Astrocyte of the cerebellum (primary cell): ENCODE measurements around the gene CCM2L.
A peak's percentile ranks its signal among the peaks of the same experiment; 100 is the strongest.
"Not testable (repeated sequence)": the region's sequence is repeated elsewhere in the genome, so short reads cannot be mapped to it uniquely, and the experiment has no call there.

ENCODE experiments used
- DNase-seq: peaks from one replicate; pipeline ENCODE4 v3.0.0-alpha.2; 2011; ENCODE audit warnings: low read depth
- H3K4me3 ChIP-seq: 2 replicates; pipeline ENCODE4 v1.5.1; 2011; ENCODE audit warnings: mild to moderate bottlenecking, low read depth, low read length, moderate library complexity
- CTCF ChIP-seq: IDR thresholded peaks from 2 replicates; pipeline ENCODE4 v1.5.1; 2012; ENCODE audit warnings: low read length, low read depth, moderate library complexity, mild to moderate bottlenecking; ENCODE audit errors: missing control alignments
- in situ Hi-C: cut with HindIII; loops from 2 replicates; pipeline ENCODE4 v1.10.0; 2017; ENCODE audit warnings: low sequenced_read_pairs

The CCM2L gene

GRCh38 chr20:32033316-32033715, 23.1 kb downstream of the CCM2L start:
- H3K4me3 ChIP-seq = no peak overlapping the region
- in situ Hi-C loops = no loop called here
- no peak for TF ChIP-seq CTCF
- no peak for DNase-seq

GRCh38 chr20:32033721-32034120, 23.5 kb downstream of the CCM2L start:
- in situ Hi-C loops, H3K4me3 ChIP-seq, DNase-seq: not testable (repeated sequence)

- in situ Hi-C loops = no loop called here
- DNase-seq = no peak
- H3K4me3 ChIP-seq = no peak overlapping the region
- TF ChIP-seq CTCF = peak; percentile 21
Measured at GRCh38 chr20:32034581-32035425, 24.6 kb downstream of the CCM2L start.

- no peak for TF ChIP-seq CTCF
- in situ Hi-C loops = no loop called here
- H3K4me3 ChIP-seq = no peak overlapping the region
- no peak for DNase-seq
Measured at GRCh38 chr20:32035426-32035779, 25.2 kb downstream of the CCM2L start.

- H3K4me3 ChIP-seq = no peak overlapping the region
Measured at GRCh38 chr20:32036252-32036651, 26.0 kb downstream of the CCM2L start.

GRCh38 chr20:32036716-32037485, 26.7 kb downstream of the CCM2L start:
- H3K4me3 ChIP-seq = no peak overlapping the region
- no peak for DNase-seq
- no peak for TF ChIP-seq CTCF
- in situ Hi-C loops = no loop called here

More at GRCh38 chr20:32036252-32036651, 26.0 kb downstream of the CCM2L start:
- in situ Hi-C loops = no loop called here
- no peak for TF ChIP-seq CTCF
- DNase-seq = no peak

- no peak for TF ChIP-seq CTCF
- H3K4me3 ChIP-seq = no peak overlapping the region
- in situ Hi-C loops = no loop called here
- DNase-seq = no peak
Measured at GRCh38 chr20:32037929-32038328, 27.7 kb downstream of the CCM2L start.
